ENCODE data around the gene CDCP1.

CDCP1 gene

DNA sequence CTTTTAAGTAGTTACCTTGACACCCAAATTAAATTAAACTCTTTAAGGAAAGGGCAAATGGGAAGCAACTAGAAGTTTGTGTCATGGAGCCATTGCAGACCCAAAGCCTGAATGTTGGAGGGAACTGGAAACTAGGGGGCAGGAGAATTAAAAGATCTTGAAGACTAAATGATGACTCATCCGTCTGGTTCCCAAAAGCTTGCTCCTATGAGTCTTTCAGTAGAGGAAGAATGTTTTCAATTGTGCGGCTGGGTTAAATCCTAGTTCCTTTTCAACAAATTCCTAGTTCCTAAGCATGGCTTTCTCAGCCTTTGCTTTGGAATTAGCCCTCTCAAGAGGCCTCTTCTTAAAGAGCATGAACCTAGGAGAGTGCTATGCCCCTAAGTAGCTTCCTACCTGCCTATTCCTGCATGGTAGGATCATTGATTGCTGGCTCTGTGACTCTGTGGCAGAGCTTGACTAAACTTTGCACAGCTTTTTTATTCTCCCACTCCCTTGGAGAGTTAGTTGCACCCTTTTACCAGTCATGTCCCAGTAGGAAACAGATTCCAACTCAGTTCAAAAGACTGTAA, 102.4 kb downstream of the CDCP1 start:
- DNase-seq (ENCODE audit: low read depth in 1 of 2, low spot score in 1 of 2), result peak in 1 of 2 experiments; percentile 47
- H3K27ac ChIP-seq (replicated peaks), result no peak overlapping the region
- H3K27me3 ChIP-seq (ENCODE audit: insufficient read depth, poor library complexity, severe bottlenecking), result no peaks in the 10 kb centered on the region
- TF ChIP-seq, protein P1, sequence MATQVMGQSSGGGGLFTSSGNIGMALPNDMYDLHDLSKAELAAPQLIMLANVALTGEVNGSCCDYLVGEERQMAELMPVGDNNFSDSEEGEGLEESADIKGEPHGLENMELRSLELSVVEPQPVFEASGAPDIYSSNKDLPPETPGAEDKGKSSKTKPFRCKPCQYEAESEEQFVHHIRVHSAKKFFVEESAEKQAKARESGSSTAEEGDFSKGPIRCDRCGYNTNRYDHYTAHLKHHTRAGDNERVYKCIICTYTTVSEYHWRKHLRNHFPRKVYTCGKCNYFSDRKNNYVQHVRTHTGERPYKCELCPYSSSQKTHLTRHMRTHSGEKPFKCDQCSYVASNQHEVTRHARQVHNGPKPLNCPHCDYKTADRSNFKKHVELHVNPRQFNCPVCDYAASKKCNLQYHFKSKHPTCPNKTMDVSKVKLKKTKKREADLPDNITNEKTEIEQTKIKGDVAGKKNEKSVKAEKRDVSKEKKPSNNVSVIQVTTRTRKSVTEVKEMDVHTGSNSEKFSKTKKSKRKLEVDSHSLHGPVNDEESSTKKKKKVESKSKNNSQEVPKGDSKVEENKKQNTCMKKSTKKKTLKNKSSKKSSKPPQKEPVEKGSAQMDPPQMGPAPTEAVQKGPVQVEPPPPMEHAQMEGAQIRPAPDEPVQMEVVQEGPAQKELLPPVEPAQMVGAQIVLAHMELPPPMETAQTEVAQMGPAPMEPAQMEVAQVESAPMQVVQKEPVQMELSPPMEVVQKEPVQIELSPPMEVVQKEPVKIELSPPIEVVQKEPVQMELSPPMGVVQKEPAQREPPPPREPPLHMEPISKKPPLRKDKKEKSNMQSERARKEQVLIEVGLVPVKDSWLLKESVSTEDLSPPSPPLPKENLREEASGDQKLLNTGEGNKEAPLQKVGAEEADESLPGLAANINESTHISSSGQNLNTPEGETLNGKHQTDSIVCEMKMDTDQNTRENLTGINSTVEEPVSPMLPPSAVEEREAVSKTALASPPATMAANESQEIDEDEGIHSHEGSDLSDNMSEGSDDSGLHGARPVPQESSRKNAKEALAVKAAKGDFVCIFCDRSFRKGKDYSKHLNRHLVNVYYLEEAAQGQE (IDR thresholded peaks at IDR 0.05; ENCODE audit: insufficient replicate concordance, low read depth), result no peak
- TF ChIP-seq SPI1 (IDR thresholded peaks at IDR 0.05; ENCODE audit: borderline replicate concordance, low read depth), result no peak
- no peak for TF ChIP-seq POLR2AphosphoS5 (IDR thresholded peaks at IDR 0.05; ENCODE audit: low read depth)
- TF ChIP-seq CTCF (IDR thresholded peaks at IDR 0.05; ENCODE audit: insufficient read depth, low read length), result no peak
- no peak for TF ChIP-seq GABPA (IDR thresholded peaks at IDR 0.05; ENCODE audit: low read depth)
- no peak overlapping the region for H3K4me3 ChIP-seq (replicated peaks; ENCODE audit: insufficient read depth, low read length)

DNA sequence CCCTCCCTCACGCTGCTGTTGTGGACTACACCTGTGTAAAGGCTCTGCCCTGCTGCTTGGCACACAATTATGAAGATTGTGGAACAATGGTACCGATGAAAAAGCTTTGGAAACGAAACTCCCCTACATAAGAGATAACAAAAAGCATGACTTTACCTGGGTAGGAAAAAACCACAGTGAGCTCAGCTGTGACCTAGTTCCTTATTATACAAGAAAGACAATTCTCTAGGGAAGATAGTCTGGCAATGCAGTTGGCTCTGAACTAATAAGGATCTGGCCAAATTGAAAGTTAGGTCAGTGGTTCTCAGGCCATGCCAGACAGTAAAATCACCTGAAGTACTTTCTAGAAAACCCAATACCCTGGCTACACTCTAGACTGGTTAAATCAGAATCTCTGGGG, 104.0 kb downstream of the CDCP1 start:
- Histone ChIP-seq H3K4me3 (replicated peaks; ENCODE audit: insufficient read depth, low read length) (no peak overlapping the region), H3K27ac (replicated peaks) (no peak overlapping the region), H3K27me3 (ENCODE audit: insufficient read depth, poor library complexity, severe bottlenecking) (no peaks in the 10 kb centered on the region)
- no peak for DNase-seq (ENCODE audit: low read depth in 1 of 2, low spot score in 1 of 2)
- TF ChIP-seq GABPA (IDR thresholded peaks at IDR 0.05; ENCODE audit: low read depth), result no peak
- no peak for TF ChIP-seq POLR2AphosphoS5 (IDR thresholded peaks at IDR 0.05; ENCODE audit: low read depth)
- TF ChIP-seq, protein P1 (IDR thresholded peaks at IDR 0.05; ENCODE audit: insufficient replicate concordance, low read depth), result no peak
- TF ChIP-seq SPI1 (IDR thresholded peaks at IDR 0.05; ENCODE audit: borderline replicate concordance, low read depth), result no peak
- TF ChIP-seq CTCF (IDR thresholded peaks at IDR 0.05; ENCODE audit: insufficient read depth, low read length), result no peak

GRCh38 chr3:45041666-45042065, 104.5 kb downstream of the CDCP1 start:
- TF ChIP-seq, protein P1 (IDR thresholded peaks at IDR 0.05; ENCODE audit: insufficient replicate concordance, low read depth), result no peak
- no peak for TF ChIP-seq GABPA (IDR thresholded peaks at IDR 0.05; ENCODE audit: low read depth)
- TF ChIP-seq SPI1 (IDR thresholded peaks at IDR 0.05; ENCODE audit: borderline replicate concordance, low read depth), result no peak
- no peak for TF ChIP-seq CTCF (IDR thresholded peaks at IDR 0.05; ENCODE audit: insufficient read depth, low read length)
- no peak for TF ChIP-seq POLR2AphosphoS5 (IDR thresholded peaks at IDR 0.05; ENCODE audit: low read depth)
- H3K4me3 ChIP-seq (replicated peaks; ENCODE audit: insufficient read depth, low read length), result no peak overlapping the region
- no peak for DNase-seq (ENCODE audit: low read depth in 1 of 2, low spot score in 1 of 2)
- H3K27ac ChIP-seq (replicated peaks), result no peak overlapping the region
- no peaks in the 10 kb centered on the region for H3K27me3 ChIP-seq (ENCODE audit: insufficient read depth, poor library complexity, severe bottlenecking)
